Measurements from ENCODE around the gene CRLF2.
"Not testable (repeated sequence)": the region's sequence is repeated elsewhere in the genome, so short reads cannot be mapped to it uniquely, and the experiment has no call there.

CRLF2 gene

GRCh38 chrX:1165535-1166196 is 46.8 kb downstream of the CRLF2 start:
- no peak for DNase-seq

- no peak for DNase-seq
Observed at GRCh38 chrX:1164322-1165288, 47.8 kb downstream of the CRLF2 start.

- DNase-seq: no peak
Observed at GRCh38 chrX:1163231-1163630, 49.2 kb downstream of the CRLF2 start.

DNA sequence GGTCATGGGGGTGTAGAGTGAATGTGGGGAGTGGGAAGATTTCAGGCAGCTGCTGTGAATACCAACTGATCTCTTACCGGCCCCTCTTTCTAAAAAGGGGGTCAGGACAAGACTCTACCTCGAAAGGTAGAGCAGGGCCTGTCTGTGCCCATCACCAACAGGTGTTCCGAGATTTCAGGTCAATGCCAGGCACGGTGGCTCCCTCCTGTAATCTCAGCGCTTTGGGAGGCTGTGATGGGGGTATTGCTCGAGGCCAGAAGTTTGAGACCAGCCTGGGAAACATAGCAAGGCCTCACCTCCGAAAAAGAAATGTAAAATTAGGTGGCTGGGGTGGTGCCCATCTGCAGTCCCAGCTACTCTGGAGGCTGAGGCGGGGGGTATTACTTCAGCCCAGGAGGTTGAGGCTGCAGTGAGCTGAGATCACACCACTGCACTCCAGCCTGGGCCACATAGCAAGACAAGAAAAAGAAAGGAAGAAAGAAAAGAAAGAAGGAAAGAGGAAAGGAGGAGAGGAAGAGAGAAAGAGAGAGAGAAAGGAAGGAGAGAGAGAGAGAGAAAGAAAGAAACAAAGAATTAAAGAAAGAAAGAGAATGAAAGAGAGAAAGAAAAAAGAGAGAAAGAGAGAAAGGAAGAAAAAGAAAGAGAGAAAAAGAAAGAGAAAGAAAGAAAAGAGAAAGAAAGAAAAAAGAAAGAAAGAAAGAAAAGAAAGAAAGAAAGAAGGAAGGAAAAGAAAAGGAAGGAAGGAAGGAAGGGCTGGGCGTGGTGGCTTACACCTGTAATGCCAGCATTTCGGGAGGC is 50.1 kb downstream of the CRLF2 start:
- DNase-seq: no peak

GRCh38 chrX:1159548-1159947 is 52.9 kb downstream of the CRLF2 start:
- no peak for DNase-seq

- not testable (repeated sequence) for DNase-seq
Observed at GRCh38 chrX:1156681-1157455, 55.6 kb downstream of the CRLF2 start.

GRCh38 chrX:1153940-1154339 is 58.5 kb downstream of the CRLF2 start:
- no peak for DNase-seq

GRCh38 chrX:1152090-1152489 is 60.4 kb downstream of the CRLF2 start:
- no peak for DNase-seq

DNA sequence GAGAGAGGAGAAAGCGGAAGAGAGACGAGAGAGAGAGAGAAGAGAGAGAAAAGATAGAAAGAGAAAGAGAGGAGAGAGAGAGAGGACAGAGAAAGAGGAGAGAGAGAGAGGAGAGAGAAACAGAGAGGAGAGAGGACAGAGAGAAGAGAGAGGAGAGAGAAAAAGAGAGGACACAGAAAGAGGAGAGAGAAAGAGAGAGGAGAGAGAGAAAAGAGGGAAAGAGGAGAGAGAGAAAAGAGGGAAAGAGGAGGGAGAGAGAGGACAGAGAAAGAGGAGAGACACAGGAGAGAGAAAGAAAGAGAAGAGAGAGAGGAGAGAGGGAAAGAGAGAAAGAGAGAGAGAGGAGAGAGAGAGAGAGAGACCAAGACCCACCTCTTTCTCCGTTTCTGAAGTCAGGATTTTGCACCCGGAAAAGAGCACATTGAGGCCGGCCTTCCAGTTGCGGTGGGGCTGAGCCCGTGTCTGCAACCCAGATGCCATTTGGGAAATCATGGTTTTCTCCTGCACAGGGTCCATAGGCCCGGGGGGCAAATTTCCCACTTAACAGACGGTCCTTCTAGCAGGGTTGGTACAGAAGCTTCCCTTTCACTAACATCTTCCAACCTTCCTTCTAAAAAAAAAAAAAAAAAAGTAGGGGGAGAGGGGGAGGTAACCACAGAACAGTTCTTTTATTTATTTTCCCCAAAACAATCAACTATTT is 60.9 kb downstream of the CRLF2 start:
- no peak for DNase-seq

DNA sequence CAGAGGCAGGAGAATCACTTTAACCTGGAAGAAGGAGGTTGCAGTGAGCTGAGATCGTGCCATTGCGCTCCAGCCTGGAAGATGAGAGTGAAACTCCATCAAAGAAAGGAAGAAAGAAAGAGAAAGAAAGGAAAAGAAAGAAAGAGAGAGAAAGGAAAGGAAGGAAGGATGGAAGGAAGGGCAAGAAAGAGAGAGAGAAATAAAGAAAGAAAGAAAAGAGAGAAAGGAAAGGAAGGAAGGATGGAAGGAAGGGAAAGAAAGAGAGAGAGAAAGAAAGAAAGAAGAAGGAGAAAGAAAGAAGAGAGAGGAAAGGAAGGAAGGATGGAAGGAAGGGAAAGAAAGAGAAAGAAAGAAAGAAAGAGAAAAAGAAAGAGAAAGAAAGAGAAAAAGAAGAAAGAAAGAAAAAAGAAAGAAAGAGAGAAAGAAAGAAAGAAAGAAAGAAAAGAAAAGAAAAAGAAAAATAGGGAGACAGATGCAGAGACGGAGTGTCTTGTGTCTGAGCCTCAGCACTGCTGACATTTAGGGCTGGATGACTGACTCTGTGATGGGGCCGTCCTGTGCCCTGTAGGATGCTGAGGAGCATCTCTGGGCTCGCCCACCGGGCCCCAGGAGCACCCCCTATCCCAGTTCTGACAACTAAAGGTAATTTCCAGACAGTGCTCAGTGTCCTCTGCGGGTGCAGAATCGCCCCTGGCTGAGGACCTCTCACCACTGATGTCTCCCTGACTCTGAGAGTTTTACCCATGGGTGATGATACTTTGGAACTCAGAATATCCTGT is 61.7 kb downstream of the CRLF2 start:
- no peak for DNase-seq

GRCh38 chrX:1147611-1148515 is 64.6 kb downstream of the CRLF2 start:
- DNase-seq: no peak

- DNase-seq: no peak
Observed at GRCh38 chrX:1144293-1144692, 68.2 kb downstream of the CRLF2 start.
